Ishikawa (cell line): Measurements from ENCODE around the gene RBM6.

ENCODE experiments used
- CEBPB ChIP-seq: IDR thresholded peaks from 2 replicates; pipeline ENCODE4 v1.6.1; 2012
- CREB1 ChIP-seq: IDR thresholded peaks from 2 replicates; pipeline ENCODE4 v1.6.1; 2012; ENCODE audit warnings: low read depth
- EP300 ChIP-seq: IDR thresholded peaks from 2 replicates; pipeline ENCODE4 v1.6.1; 2012; ENCODE audit warnings: borderline replicate concordance
- FOXM1 ChIP-seq: IDR thresholded peaks from 2 replicates; pipeline ENCODE4 v1.6.1; 2012; ENCODE audit warnings: low read depth, borderline replicate concordance
- MAX ChIP-seq: IDR thresholded peaks from 2 replicates; pipeline ENCODE4 v1.6.1; 2012
- NFIC ChIP-seq: IDR thresholded peaks from 2 replicates; pipeline ENCODE4 v1.6.1; 2012
- RAD21 ChIP-seq: IDR thresholded peaks from 2 replicates; pipeline ENCODE4 v1.6.1; 2012; ENCODE audit warnings: low read depth
- TCF12 ChIP-seq: IDR thresholded peaks from 2 replicates; pipeline ENCODE4 v1.6.1; 2012; ENCODE audit warnings: low read depth
- TEAD4 ChIP-seq: IDR thresholded peaks from 2 replicates; pipeline ENCODE4 v1.6.1; 2012
- YY1 ChIP-seq: IDR thresholded peaks from 2 replicates; pipeline ENCODE4 v1.6.1; 2012; ENCODE audit warnings: low read depth
- TF ChIP-seq, protein P1 (sequence below): IDR thresholded peaks from 2 replicates; pipeline ENCODE4 v1.6.1; 2012; ENCODE audit warnings: low read depth, mild to moderate bottlenecking

GRCh38 chr3:49926117-49926728 is 13.7 kb upstream of the RBM6 start:
- TF ChIP-seq, protein P1, sequence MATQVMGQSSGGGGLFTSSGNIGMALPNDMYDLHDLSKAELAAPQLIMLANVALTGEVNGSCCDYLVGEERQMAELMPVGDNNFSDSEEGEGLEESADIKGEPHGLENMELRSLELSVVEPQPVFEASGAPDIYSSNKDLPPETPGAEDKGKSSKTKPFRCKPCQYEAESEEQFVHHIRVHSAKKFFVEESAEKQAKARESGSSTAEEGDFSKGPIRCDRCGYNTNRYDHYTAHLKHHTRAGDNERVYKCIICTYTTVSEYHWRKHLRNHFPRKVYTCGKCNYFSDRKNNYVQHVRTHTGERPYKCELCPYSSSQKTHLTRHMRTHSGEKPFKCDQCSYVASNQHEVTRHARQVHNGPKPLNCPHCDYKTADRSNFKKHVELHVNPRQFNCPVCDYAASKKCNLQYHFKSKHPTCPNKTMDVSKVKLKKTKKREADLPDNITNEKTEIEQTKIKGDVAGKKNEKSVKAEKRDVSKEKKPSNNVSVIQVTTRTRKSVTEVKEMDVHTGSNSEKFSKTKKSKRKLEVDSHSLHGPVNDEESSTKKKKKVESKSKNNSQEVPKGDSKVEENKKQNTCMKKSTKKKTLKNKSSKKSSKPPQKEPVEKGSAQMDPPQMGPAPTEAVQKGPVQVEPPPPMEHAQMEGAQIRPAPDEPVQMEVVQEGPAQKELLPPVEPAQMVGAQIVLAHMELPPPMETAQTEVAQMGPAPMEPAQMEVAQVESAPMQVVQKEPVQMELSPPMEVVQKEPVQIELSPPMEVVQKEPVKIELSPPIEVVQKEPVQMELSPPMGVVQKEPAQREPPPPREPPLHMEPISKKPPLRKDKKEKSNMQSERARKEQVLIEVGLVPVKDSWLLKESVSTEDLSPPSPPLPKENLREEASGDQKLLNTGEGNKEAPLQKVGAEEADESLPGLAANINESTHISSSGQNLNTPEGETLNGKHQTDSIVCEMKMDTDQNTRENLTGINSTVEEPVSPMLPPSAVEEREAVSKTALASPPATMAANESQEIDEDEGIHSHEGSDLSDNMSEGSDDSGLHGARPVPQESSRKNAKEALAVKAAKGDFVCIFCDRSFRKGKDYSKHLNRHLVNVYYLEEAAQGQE, result no peak
- TF ChIP-seq EP300, result no peak
- no peak for TF ChIP-seq RAD21
- TF ChIP-seq FOXM1, result no peak
- TF ChIP-seq TCF12, result no peak
- TF ChIP-seq MAX, result no peak
- TF ChIP-seq TEAD4, result no peak
- TF ChIP-seq CREB1, result no peak
- TF ChIP-seq NFIC, result no peak
- no peak for TF ChIP-seq YY1
- no peak for TF ChIP-seq CEBPB
